Adipose tissue (tissue), 3 donors: Measurements from ENCODE around the gene ILK. TPM values are rescaled to one million over a fixed set of nuclear protein-coding genes. Genes with fewer than 3 reads are reported as not detected.

ENCODE experiments used
- H3K27ac ChIP-seq: one replicate; pipeline ENCODE4 v1.5.1; 2013; ENCODE audit warnings: low read depth, low read length
- WGBS, 3 donors: extraction: QIAGEN DNeasy Blood & Tissue Kit; methylation state at CpG; one replicate each; pipeline ENCODE4 v1.1.7; 2013; 5-methylcytosine and 5-hydroxymethylcytosine counted together
- polyA plus RNA-seq, 3 donors: library from polyadenylated mRNA; stranded (reverse); fragments of 200-250 nt; gene quantifications; one replicate each; pipeline ENCODE4 v1.2.3, GENCODE V29; 2013
- donor health status: healthy with polysubstance abuse.
- donor health status: Bipolar disorder and iron deficiency.
- donor health status: healthy.

Gene ILK
- polyA plus RNA-seq, 3 donors, result 105 to 149 (median 120) TPM

- 72 to 80% (median 78%) methylated on average over 62 of the region's 62 CpGs for WGBS, 3 donors
- H3K27ac ChIP-seq, result no peak overlapping the region
These were observed 32.7 kb upstream of the ILK start for GRCh38 chr11:6570691-6571427.

DNA sequence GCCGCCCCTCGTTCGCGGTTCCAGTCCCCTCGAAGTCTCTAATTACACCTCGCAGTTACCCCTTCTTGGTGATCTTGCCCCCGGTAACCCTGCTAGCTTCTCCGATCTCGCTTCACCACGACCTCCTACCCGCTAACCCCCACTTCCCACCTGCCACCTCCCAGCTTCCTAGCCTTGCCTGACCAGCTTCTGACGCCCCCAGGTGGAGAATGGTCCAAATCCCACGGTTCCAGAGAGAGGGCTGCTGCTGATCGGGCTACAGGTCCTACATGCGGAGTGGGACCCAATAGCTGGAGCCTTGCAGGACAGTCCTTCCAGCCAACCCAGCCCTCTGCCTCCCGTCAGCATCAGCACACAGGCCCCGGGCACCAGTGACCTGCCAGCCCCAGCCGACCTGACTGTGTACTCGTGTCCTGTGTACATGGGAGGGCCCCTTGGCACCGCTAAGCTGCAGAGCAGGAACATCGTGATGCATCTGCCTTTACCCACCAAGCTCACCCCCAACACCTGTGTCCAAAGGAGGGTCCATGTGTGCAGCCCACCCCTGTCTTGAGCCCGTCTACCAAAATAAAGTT lies 32.1 kb upstream of the ILK start:
- no peak overlapping the region for H3K27ac ChIP-seq
- WGBS, 3 donors, result 76 to 84% (median 80%) methylated on average over 22 of the region's 22 CpGs

GRCh38 chr11:6572215-6572614 lies 31.4 kb upstream of the ILK start:
- H3K27ac ChIP-seq, result no peak overlapping the region

GRCh38 chr11:6574816-6575715 lies 28.5 kb upstream of the ILK start:
- WGBS, 3 donors, result 86 to 93% (median 91%) methylated on average over 6 of the region's 6 CpGs
- no peak overlapping the region for H3K27ac ChIP-seq

More at GRCh38 chr11:6572215-6572614, 31.4 kb upstream of the ILK start:
- WGBS, 3 donors, result 70 to 76% (median 74%) methylated on average over 2 of the region's 2 CpGs

GRCh38 chr11:6576471-6577373 lies 26.9 kb upstream of the ILK start:
- no peak overlapping the region for H3K27ac ChIP-seq
- WGBS, 3 donors, result 9 to 55% (median 14%) methylated on average over 6 of the region's 6 CpGs

- H3K27ac ChIP-seq, result no peak overlapping the region
- 85 to 91% (median 90%) methylated on average over 1 of the region's 1 CpG for WGBS, 3 donors
These were observed 25.4 kb upstream of the ILK start for GRCh38 chr11:6578134-6578533.

GRCh38 chr11:6579681-6580080 lies 23.9 kb upstream of the ILK start:
- WGBS, 3 donors, result 79 to 93% (median 80%) methylated on average over 2 of the region's 2 CpGs
- no peak overlapping the region for H3K27ac ChIP-seq

DNA sequence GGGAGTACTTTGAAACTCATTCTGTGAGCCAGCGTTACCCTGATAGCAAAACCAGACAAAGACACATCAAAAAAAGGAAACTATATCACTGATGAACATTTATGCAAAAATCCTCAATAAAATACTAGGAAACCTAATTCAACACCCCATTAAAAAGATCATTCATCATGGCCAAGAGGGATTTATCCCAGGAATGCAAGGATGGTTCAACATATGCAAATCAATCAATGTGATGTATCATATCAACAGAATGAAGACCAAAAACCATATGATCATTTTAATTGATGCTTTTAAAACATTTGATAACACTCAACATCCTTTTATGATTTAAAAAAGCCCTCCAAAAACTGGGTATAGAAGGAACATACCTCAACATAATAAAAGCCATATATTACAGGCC lies 20.0 kb upstream of the ILK start:
- 95 to 97% (median 97%) methylated on average over 1 of the region's 1 CpG for WGBS, 3 donors
- no peak overlapping the region for H3K27ac ChIP-seq

DNA sequence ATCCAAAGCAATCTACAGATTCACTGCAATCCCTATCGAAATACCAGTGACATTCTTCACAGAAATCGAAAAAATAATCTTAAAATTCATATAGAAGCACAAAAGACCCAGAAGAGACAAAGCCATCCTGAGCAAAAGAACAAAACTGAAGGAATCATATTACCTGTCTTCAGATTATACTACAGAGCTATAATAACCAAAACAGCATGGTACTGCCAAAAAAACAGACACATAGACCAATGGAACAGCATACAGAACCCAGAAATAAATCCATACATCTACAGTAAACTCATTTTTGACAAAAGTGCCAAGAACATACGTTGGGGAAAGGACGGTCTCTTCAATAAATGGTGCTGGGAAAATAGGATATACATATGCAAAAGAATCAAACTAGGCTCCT lies 19.0 kb upstream of the ILK start:
- H3K27ac ChIP-seq, result no peak overlapping the region
- 96 to 98% (median 97%) methylated on average over 4 of the region's 4 CpGs for WGBS, 3 donors

- WGBS, 3 donors, result 87 to 92% (median 88%) methylated on average over 25 of the region's 25 CpGs
- no peak overlapping the region for H3K27ac ChIP-seq
These were observed 16.9 kb upstream of the ILK start for GRCh38 chr11:6586434-6587359.

GRCh38 chr11:6587360-6587953 lies 16.1 kb upstream of the ILK start:
- no peak overlapping the region for H3K27ac ChIP-seq
- 64 to 93% (median 89%) methylated on average over 11 of the region's 11 CpGs for WGBS, 3 donors

- WGBS, 3 donors, result 97 to 100% (median 99%) methylated on average over 1 of the region's 1 CpG
- no peak overlapping the region for H3K27ac ChIP-seq
These were observed 15.6 kb upstream of the ILK start for GRCh38 chr11:6588018-6588417.

- no peak overlapping the region for H3K27ac ChIP-seq
- 76 to 90% (median 86%) methylated on average over 3 of the region's 3 CpGs for WGBS, 3 donors
These were observed 9.3 kb upstream of the ILK start for GRCh38 chr11:6594142-6594768.

- H3K27ac ChIP-seq, result no peak overlapping the region
- 57 to 60% (median 59%) methylated on average over 5 of the region's 5 CpGs for WGBS, 3 donors
These were observed 7.2 kb upstream of the ILK start for GRCh38 chr11:6596239-6596877.

DNA sequence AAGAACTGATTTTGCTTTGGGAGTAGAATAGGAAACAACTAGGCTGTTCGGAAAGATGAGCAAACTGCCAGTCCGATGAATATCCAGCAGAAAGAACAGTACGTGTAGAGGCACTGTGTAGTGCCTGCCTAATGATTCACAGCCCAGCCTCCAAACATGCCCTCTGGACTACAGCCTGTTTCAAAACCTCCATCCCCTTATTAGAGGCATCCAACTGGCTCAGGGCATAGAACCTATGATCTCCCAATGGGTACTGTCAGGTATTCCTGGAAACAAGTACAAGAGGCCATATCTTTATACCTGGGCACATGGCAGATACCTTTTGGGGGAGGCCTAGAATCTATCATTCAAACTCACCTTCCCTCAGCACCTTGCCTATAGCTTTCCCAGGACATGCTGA lies 5.0 kb upstream of the ILK start:
- no peak overlapping the region for H3K27ac ChIP-seq
- 95 to 96% (median 95%) methylated on average over 3 of the region's 3 CpGs for WGBS, 3 donors

DNA sequence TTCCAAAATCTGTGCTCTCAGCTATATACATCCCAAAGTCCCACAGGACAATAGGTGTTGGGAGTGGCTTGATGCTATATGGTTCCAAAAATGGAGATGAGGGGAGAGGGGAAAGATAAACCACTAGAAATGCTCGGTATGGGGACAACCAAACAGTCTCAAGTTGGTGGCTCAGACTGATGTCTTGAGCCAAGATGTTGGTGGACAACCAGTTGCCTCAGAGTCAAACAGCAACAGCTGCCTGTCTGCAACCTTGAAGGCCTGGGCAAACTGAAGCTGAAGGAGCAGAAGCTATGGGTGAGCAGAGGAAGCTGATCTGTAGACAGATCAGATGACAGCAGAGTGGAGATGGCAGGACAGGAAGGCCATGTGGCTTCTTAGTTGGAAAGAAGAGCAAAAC lies 4.1 kb upstream of the ILK start:
- H3K27ac ChIP-seq, result no peak overlapping the region
- 83 to 85% (median 83%) methylated on average over 1 of the region's 1 CpG for WGBS, 3 donors
